Measurements from ENCODE around the gene ARHGEF10L.

Gene ARHGEF10L

GRCh38 chr1:17520473-17521319 lies 18.8 kb upstream of the ARHGEF10L start:
- DNase-seq (ENCODE audit: low read depth, low spot score) = no peak

- DNase-seq (ENCODE audit: low read depth, low spot score) = no peak
Measured at GRCh38 chr1:17521946-17522612, 17.4 kb upstream of the ARHGEF10L start.

GRCh38 chr1:17523321-17524041 lies 16.0 kb upstream of the ARHGEF10L start:
- no peak for DNase-seq (ENCODE audit: low read depth, low spot score)

GRCh38 chr1:17524645-17525044 lies 14.9 kb upstream of the ARHGEF10L start:
- no peak for DNase-seq (ENCODE audit: low read depth, low spot score)

GRCh38 chr1:17525996-17526686 lies 13.4 kb upstream of the ARHGEF10L start:
- no peak for DNase-seq (ENCODE audit: low read depth, low spot score)

- DNase-seq (ENCODE audit: low read depth, low spot score) = no peak
Measured at GRCh38 chr1:17527036-17527914, 12.2 kb upstream of the ARHGEF10L start.

- DNase-seq (ENCODE audit: low read depth, low spot score) = no peak
Measured at GRCh38 chr1:17529381-17529780, 10.1 kb upstream of the ARHGEF10L start.

- no peak for DNase-seq (ENCODE audit: low read depth, low spot score)
Measured at GRCh38 chr1:17531343-17531681, 8.2 kb upstream of the ARHGEF10L start.

- no peak for DNase-seq (ENCODE audit: low read depth, low spot score)
Measured at GRCh38 chr1:17531682-17532487, 7.6 kb upstream of the ARHGEF10L start.

- DNase-seq (ENCODE audit: low read depth, low spot score) = no peak
Measured at GRCh38 chr1:17533201-17533600, 6.3 kb upstream of the ARHGEF10L start.

- DNase-seq (ENCODE audit: low read depth, low spot score) = no peak
Measured at GRCh38 chr1:17535300-17535936, 4.1 kb upstream of the ARHGEF10L start.

GRCh38 chr1:17538010-17538409 lies 1.5 kb upstream of the ARHGEF10L start:
- no peak for DNase-seq (ENCODE audit: low read depth, low spot score)

GRCh38 chr1:17538428-17539117 lies 925 bp upstream of the ARHGEF10L start:
- no peak for DNase-seq (ENCODE audit: low read depth, low spot score)

- DNase-seq (ENCODE audit: low read depth, low spot score) = no peak
Measured at GRCh38 chr1:17539118-17539476, 401 bp upstream of the ARHGEF10L start.

- no peak for DNase-seq (ENCODE audit: low read depth, low spot score)
Measured at GRCh38 chr1:17540255-17541001, 930 bp downstream of the ARHGEF10L start.

- no peak for DNase-seq (ENCODE audit: low read depth, low spot score)
Measured at GRCh38 chr1:17542645-17543044, 3.1 kb downstream of the ARHGEF10L start.

GRCh38 chr1:17544776-17545350 lies 5.4 kb downstream of the ARHGEF10L start:
- DNase-seq (ENCODE audit: low read depth, low spot score) = no peak

GRCh38 chr1:17545356-17545755 lies 5.9 kb downstream of the ARHGEF10L start:
- no peak for DNase-seq (ENCODE audit: low read depth, low spot score)

All from activated CD4-positive, CD25-positive, alpha-beta regulatory T cell treated with anti-CD3 and anti-CD28 coated beads, Interleukin-2, amount 50 U/mL, for 16 hours (primary cell).